Fibroblast of lung (primary cell): ENCODE results near the gene FOXM1. TPM values are rescaled to one million over a fixed set of nuclear protein-coding genes. Genes with fewer than 3 reads are reported as not detected.

Source experiments
- DNase-seq, 2 donors: peaks; one replicate each; pipeline versions ENCODE4 v3.0.0 to v3.0.0-alpha.2; 2010; ENCODE audit warnings: low read depth in 2 of 2
- H2AFZ ChIP-seq: 2 replicates; pipeline ENCODE4 v1.5.1; 2012; ENCODE audit warnings: low read length, control low read depth, inconsistent platforms
- H3K27ac ChIP-seq: 2 replicates; pipeline ENCODE4 v1.5.1; 2011; ENCODE audit warnings: low read length, control low read depth; ENCODE audit not compliant: insufficient read depth
- H3K27me3 ChIP-seq: 2 replicates; pipeline ENCODE4 v1.5.1; 2011; ENCODE audit warnings: mild to moderate bottlenecking, low read length; ENCODE audit not compliant: control insufficient read depth, insufficient read depth
- H3K36me3 ChIP-seq: 2 replicates; pipeline ENCODE4 v1.5.1; 2011; ENCODE audit warnings: low read length; ENCODE audit not compliant: control insufficient read depth, insufficient read depth
- H3K4me1 ChIP-seq: 2 replicates; pipeline ENCODE4 v1.5.1; 2011; ENCODE audit warnings: low read length; ENCODE audit not compliant: control insufficient read depth, insufficient read depth; ENCODE audit errors: extremely low read depth
- H3K4me2 ChIP-seq: 2 replicates; pipeline ENCODE4 v1.5.1; 2011; ENCODE audit warnings: low read length, control low read depth; ENCODE audit not compliant: insufficient read depth; ENCODE audit errors: extremely low read depth
- H3K4me3 ChIP-seq, 4 experiments: fragments of 200-600 bp in 1 of 4; sonication (generic) in 1 of 4; replicated peaks in 1 of 4; 2 replicates each; pipeline ENCODE4 v1.5.1; 2011 to 2016; ENCODE audit warnings: low read length in 4 of 4, low read depth in 3 of 4, mild to moderate bottlenecking in 3 of 4, control low read depth in 2 of 4, inconsistent platforms in 1 of 4, mixed read lengths in 1 of 4; ENCODE audit not compliant: insufficient read depth in 1 of 4; ENCODE audit errors: control extremely low read depth in 1 of 4
- H3K79me2 ChIP-seq: 2 replicates; pipeline ENCODE4 v1.5.1; 2012; ENCODE audit warnings: mild to moderate bottlenecking, low read length, inconsistent platforms; ENCODE audit not compliant: control insufficient read depth, insufficient read depth
- H3K9ac ChIP-seq: 2 replicates; pipeline ENCODE4 v1.5.1; 2011; ENCODE audit warnings: mild to moderate bottlenecking, low read length, control low read depth; ENCODE audit not compliant: insufficient read depth
- H3K9me3 ChIP-seq: 2 replicates; pipeline ENCODE4 v1.5.1; 2012; ENCODE audit warnings: low read depth, low read length; ENCODE audit not compliant: control insufficient read depth, insufficient read depth
- H4K20me1 ChIP-seq: 2 replicates; pipeline ENCODE4 v1.5.1; 2011; ENCODE audit warnings: low read length; ENCODE audit not compliant: control insufficient read depth, insufficient read depth; ENCODE audit errors: extremely low read depth
- EZH2 ChIP-seq: IDR thresholded peaks from 2 replicates; pipeline ENCODE4 v1.5.1; 2012; ENCODE audit warnings: low read length, control low read depth, mild to moderate bottlenecking; ENCODE audit errors: missing control alignments
- polyA plus RNA-seq, 2 donors: library from polyadenylated mRNA; depleted of rRNA in 1 of 2; stranded (reverse) in 1 of 2; unstranded in 1 of 2; fragments of >200 nt; gene quantifications; 2 replicates each; pipeline ENCODE4 v1.2.1, GENCODE V29; 2011 to 2012; ENCODE audit warnings: missing spikeins in 1 of 2
- total RNA-seq: library from RNA; depleted of rRNA; stranded (reverse); fragments of >200 nt; gene quantifications from 2 replicates; pipeline ENCODE4 v1.2.1, GENCODE V29; 2014
- TF ChIP-seq, protein P1 (sequence below), 2 donors: IDR thresholded peaks in 1 of 2; conservative IDR thresholded peaks in 1 of 2; 1 replicate in 1 of 2; 2 replicates in 1 of 2; pipeline ENCODE4 v1.5.1; 2011 to 2012; ENCODE audit warnings: low read length in 2 of 2, control low read depth in 1 of 2, inconsistent platforms in 1 of 2, low read depth in 1 of 2, mild to moderate bottlenecking in 1 of 2

Gene FOXM1
- total and polyA plus RNA-seq, 2 donors (not counting 1 experiment from before 2014, with no cell fraction given): 7.3 to 14.6 TPM

DNA sequence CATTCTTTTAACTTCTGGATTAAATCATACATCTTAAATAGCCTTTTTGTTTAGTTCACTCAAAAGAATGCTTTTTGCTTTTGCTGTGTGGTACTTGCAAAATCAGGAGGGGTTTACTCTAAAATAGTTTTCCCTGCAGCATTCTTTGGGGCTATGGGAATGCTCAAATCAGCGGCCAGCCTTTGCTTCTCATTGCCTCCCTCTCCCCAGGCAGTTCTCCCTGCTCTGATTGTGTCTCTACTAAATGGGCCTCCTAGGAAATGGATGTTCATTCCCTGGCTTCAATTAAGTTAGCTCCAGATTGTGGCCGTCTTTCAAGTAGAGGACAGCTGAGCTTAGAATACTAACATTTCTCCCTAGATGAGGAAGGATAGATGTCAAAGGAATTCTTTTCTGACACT lies 18.1 kb upstream of the FOXM1 start:
- H3K36me3 ChIP-seq: peaks cover 1% of the 10 kb centered on the region
- peaks cover 5% of the 10 kb centered on the region for H3K4me1 ChIP-seq
- no peak for TF ChIP-seq EZH2
- TF ChIP-seq, protein P1, sequence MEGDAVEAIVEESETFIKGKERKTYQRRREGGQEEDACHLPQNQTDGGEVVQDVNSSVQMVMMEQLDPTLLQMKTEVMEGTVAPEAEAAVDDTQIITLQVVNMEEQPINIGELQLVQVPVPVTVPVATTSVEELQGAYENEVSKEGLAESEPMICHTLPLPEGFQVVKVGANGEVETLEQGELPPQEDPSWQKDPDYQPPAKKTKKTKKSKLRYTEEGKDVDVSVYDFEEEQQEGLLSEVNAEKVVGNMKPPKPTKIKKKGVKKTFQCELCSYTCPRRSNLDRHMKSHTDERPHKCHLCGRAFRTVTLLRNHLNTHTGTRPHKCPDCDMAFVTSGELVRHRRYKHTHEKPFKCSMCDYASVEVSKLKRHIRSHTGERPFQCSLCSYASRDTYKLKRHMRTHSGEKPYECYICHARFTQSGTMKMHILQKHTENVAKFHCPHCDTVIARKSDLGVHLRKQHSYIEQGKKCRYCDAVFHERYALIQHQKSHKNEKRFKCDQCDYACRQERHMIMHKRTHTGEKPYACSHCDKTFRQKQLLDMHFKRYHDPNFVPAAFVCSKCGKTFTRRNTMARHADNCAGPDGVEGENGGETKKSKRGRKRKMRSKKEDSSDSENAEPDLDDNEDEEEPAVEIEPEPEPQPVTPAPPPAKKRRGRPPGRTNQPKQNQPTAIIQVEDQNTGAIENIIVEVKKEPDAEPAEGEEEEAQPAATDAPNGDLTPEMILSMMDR (conservative IDR thresholded peaks at IDR 0.05 in 1 of 2, IDR thresholded peaks at IDR 0.05 in 1 of 2; ENCODE audit: low read depth in 1 of 2, low read length in 2 of 2): no peak
- H3K27me3 ChIP-seq: no peaks in the 10 kb centered on the region
- no peak overlapping the region for H3K4me3 ChIP-seq
- no peaks in the 10 kb centered on the region for H3K9me3 ChIP-seq
- H2AFZ ChIP-seq: no peak overlapping the region
- peaks cover 61% of the 10 kb centered on the region for H3K79me2 ChIP-seq
- H3K9ac ChIP-seq: no peak overlapping the region
- no peak overlapping the region for H3K4me2 ChIP-seq
- H4K20me1 ChIP-seq: no peaks in the 10 kb centered on the region
- peak; percentile 13 to 14 for DNase-seq
- H3K27ac ChIP-seq: peak overlapping the region; percentile 7

DNA sequence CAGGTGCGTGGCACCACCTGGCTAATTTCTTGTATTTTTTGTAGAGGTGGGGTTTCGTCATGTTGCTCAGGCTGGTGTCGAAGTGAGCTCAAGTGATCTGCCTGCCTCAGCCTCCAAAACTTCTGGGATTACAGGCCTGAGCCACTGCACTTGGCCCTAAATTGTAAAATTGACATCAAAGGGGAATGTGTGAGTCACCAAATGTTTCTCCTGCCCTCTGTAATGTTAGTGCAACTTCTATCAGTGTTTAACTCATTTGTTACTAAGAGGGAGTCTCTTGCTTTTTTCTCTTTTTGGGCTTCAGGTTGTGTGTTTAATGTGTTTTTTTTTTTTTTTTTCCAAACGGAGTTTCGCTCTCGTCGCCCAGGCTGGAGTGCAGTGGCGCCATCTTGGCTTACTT lies 16.0 kb upstream of the FOXM1 start:
- Histone ChIP-seq H4K20me1 (no peaks in the 10 kb centered on the region), H3K27ac (peak overlapping the region; percentile 74), H3K4me3 (peak overlapping the region in 1 of 4 experiments; percentile 92), H3K36me3 (peaks cover 1% of the 10 kb centered on the region), H2AFZ (no peak overlapping the region), H3K79me2 (peaks cover 50% of the 10 kb centered on the region), H3K27me3 (no peaks in the 10 kb centered on the region), H3K4me1 (peaks cover 5% of the 10 kb centered on the region), H3K9ac (peak overlapping the region; percentile 36), H3K9me3 (no peaks in the 10 kb centered on the region), H3K4me2 (peak overlapping the region; percentile 3)
- peak; percentile 91 to 92 for DNase-seq
- no peak for TF ChIP-seq EZH2
- TF ChIP-seq, protein P1 (conservative IDR thresholded peaks at IDR 0.05 in 1 of 2, IDR thresholded peaks at IDR 0.05 in 1 of 2; ENCODE audit: low read depth in 1 of 2, low read length in 2 of 2): no peak

DNA sequence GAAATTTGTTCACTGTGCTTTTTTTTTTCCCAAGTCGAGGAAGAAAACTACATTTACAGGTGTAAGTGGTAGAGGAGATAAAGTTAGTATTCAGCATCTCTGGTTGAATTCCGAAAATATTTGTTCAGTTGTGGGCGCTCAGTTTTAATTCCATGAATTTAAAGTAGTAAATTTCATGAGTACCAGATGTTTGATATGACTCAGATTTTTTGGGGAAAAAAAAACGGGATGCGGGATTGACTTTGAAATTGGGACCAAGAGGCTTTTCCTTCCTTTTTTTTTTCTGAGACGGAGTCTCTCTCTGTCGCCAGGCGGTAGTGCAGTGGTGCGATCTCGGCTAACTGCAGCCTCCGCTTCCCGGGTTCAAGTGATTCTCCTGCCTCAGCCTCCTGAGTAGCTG lies 15.3 kb upstream of the FOXM1 start:
- Histone ChIP-seq H3K27ac (peak overlapping the region; percentile 92), H3K9me3 (no peaks in the 10 kb centered on the region), H3K4me1 (peaks cover 5% of the 10 kb centered on the region), H3K79me2 (peaks cover 46% of the 10 kb centered on the region), H2AFZ (no peak overlapping the region), H3K9ac (no peak overlapping the region), H3K27me3 (no peaks in the 10 kb centered on the region), H3K4me3 (peak overlapping the region; percentile 80 to 92 (median 90)), H3K36me3 (peaks cover under 1% of the 10 kb centered on the region), H3K4me2 (peak overlapping the region; percentile 83), H4K20me1 (no peaks in the 10 kb centered on the region)
- peak in 1 of 2 donors; percentile 28 for DNase-seq
- TF ChIP-seq EZH2: no peak
- TF ChIP-seq, protein P1 (conservative IDR thresholded peaks at IDR 0.05 in 1 of 2, IDR thresholded peaks at IDR 0.05 in 1 of 2; ENCODE audit: low read depth in 1 of 2, low read length in 2 of 2): no peak
